DMS53 treated with DMSO at 0.1 percent for 48 hours (cell line): ENCODE results near the gene CMIP.
"Not testable (repeated sequence)": the region's sequence is repeated elsewhere in the genome, so short reads cannot be mapped to it uniquely, and the experiment has no call there.

Source experiments
- DNase-seq: peaks from one replicate; lab custom pipeline; 2025; ENCODE audit not compliant: unreplicated experiment; lab: John Stamatoyannopoulos, UW

CMIP gene

DNA sequence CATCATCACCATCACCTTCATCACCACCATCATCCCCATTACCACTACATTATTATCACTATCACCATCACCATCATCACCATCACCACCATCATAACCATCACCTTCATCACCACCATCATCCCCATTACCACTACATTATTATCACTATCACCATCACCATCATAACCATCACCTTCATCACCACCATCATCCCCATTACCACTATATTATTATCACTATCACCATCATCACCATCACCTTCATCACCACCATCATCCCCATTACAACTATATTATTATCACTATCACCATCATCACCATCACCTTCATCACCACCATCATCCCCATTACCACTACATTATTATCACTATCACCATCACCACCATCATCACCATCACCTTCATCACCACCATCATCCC, 132.7 kb downstream of the CMIP start:
- not testable (repeated sequence) for DNase-seq

- DNase-seq, result no peak
Observed at GRCh38 chr16:81578076-81578475, 133.5 kb downstream of the CMIP start.

DNA sequence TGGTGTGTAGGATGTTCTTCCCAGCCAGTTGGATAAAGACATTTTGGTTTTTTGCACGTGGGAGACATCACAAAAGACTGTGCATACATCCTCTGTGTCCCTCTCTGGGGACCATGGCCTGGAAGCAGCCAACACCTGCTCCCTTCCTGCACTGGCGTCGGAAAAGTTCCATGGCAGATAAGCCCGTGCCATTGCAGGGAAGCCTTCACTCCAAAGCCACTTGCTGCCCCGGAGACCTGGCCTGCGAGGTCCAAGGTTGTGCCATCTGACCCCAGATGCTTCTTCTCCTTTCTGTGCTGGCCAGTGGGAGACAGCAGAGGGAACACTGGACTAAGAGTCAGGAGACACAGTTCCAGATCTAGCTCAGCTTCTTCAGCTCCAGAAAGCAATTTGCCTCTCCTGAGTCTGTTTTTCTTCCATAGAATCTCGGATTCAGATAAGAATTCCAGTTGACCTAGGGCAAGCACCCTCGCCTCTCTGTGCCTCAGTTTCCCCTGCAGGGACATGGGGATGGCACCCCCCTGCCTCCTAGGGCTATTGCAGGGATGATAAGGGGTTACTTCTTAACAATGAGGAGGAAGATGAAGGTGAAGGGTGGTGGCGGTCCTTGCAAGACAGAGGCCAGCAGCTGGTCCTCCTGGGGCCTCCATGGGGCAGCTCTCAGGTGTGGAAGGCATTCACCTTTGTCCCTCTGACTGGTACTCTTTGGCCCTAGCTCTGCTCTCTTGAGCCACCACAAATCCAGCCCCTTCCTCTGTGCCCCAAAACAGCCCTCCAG, 134.2 kb downstream of the CMIP start:
- no peak for DNase-seq

- DNase-seq, result peak; percentile 54
Observed at GRCh38 chr16:81581107-81581506, 136.5 kb downstream of the CMIP start.

DNA sequence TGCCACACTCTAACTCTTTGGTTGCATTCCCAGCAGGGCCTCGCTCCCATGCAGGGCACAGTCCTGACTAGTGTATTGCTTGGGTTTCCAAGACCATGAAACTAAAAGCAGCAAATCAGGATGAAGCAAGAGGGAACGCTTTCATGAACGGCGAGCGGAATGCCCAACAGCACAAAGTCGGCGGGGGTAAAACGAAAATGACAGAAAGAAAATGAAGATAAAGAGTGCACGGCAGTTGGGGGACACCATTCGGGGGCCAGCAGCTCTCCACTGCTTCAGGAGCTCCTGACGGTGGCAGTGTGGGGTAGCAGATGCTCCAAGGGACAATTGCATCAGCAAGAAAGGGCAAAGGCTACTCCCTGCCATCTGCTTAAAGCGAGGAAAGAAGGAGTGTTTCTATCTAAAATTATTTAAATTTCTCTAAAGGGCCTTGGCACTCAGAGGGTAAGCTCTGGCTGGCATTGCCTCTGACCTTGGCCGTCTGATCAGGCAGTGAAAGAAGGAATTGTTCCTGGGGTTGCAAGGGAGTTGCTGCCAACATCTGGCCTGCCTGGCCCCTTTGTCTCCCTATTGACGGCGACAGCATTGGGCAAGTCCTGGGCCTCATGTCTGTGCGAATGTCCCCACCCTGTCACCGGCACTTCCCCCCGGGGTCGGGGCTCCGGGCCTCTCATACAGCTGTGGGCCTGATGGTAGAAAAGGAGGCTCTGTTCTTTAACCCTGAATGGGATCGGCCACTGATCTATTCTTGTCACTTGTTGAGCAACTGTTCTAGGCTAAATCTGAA, 138.2 kb downstream of the CMIP start:
- DNase-seq, result no peak

GRCh38 chr16:81583893-81584631, 139.5 kb downstream of the CMIP start:
- peak; percentile 8 for DNase-seq

DNA sequence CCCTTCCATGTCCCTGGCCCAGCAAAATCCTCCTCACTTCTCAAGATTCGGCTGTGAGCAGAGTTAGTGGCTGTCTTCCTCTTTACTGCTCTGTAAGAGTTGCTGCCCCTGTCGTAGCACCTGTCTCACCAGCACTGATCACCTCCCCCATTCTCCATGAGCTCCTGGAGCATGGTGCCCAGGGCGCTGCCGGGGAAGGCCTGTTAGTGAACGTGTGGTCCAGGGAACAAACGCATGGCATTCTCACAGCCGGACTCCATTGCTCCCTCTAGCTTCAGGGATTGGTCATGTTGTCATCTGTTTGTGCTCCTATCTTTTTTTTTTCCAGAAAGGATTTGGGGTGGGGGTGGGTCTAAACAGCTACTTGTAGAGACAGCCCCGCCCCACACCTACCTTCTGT, 141.2 kb downstream of the CMIP start:
- no peak for DNase-seq

DNA sequence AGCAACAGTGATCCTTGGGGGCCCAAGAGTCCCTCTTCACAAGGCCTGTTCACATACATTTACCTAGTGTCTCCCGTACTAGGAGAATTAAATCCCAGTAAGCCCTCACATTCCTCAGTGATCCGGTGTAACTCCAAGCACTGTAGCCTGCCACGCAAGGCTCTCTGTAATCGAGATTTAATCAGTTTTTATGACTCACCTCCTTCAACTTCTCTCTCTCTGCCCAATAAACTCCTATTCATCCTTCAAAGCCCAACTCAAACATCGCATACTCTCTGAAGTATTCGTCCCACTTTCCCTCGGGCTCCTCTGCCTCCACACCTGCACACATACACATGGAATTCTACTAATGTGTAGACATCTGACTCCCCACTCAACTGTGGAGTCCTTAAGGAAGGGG, 141.8 kb downstream of the CMIP start:
- no peak for DNase-seq

GRCh38 chr16:81586977-81587625, 142.5 kb downstream of the CMIP start:
- DNase-seq, result no peak

DNA sequence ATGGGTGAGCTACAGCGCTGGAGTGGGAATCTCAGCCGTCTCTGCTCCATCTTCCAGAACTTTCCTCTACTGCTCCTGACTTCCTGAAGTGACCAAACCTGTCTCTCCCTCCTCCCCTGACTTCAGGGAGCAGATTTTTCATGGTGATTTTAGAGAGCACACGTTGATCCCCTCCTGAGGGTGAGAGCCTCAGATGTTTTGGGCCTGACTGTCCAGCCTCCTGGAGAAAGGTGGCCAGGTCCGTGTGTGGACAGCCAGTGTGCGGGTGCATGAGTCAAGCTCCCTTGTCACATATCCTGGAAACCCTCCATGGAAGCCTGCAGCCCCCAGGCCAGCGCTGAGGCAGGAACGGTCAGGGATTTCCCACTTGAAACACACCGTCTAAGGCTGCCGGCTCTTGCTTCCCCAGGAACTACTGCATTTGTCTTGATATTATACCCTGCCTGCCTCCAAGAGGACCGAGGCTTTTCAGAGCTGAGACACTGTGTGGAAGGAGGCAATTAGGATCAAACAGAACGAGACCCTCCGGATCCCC, 143.1 kb downstream of the CMIP start:
- no peak for DNase-seq

DNA sequence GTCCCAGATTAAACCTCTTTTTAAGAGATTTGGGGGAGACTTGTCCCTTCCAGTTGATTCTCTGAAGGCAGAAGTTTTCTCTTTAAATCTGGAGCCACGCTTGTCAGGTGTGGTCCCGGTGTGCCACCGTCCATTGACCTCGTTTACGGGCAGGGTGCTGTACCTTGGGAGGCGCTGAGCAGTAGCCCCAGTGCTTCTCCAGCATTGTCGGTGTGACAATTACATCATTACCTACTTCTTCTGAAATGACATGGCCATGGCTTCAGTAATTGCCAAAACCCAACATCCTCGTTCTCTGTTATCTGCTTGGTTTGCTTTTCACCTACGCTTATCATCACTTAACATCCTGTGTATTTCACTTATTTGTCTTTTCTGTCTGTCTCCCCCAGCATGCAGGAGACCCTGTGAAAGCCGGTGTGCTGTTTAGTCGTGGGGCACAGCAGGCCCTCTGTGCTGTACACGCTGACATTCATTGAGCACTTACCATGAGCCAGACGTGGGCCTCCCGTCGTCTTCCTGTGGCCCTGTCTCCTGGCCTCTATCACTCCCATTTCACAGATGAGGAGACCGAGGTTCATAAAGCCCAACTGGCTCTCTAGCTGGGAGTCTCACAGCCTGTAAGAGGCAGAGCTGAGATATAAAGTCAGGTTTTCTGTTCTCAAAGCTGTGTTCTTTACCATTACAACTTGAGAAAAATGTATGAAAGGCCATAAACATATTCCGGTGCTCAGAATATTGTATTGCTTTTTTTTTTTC, 143.9 kb downstream of the CMIP start:
- DNase-seq, result no peak

DNA sequence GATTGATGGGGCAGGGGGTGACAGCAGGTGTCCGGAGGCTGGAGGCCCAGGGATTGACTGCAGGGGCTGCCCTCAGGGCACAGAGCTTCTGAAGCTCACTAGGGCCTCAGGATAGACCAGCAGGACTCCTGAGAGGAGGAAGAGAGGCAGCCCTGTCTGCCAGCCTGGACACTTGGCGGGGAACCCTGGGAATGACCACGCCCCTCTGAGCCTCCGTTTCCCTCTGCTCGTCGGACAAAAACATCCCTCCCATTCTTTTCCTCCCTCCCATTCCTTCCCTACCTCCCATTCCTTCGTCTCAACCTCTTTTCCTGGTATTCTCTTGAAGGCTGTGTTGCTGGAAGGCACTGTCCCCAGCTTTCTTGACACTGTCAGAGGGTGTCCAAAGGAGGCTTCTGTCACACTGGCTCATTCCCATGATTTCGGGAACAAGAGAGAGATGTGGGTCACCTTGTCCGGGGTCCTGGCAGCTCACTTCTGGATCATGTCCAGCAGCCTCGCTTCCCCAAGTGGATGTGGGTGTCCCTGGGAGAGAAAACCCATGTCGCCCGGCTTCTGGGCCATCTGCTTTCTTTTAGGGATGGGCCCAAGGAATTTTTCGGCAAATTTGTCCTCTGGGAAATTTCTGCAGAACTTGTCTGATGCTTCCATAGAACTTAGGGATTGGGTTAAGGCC, 145.5 kb downstream of the CMIP start:
- no peak for DNase-seq

DNA sequence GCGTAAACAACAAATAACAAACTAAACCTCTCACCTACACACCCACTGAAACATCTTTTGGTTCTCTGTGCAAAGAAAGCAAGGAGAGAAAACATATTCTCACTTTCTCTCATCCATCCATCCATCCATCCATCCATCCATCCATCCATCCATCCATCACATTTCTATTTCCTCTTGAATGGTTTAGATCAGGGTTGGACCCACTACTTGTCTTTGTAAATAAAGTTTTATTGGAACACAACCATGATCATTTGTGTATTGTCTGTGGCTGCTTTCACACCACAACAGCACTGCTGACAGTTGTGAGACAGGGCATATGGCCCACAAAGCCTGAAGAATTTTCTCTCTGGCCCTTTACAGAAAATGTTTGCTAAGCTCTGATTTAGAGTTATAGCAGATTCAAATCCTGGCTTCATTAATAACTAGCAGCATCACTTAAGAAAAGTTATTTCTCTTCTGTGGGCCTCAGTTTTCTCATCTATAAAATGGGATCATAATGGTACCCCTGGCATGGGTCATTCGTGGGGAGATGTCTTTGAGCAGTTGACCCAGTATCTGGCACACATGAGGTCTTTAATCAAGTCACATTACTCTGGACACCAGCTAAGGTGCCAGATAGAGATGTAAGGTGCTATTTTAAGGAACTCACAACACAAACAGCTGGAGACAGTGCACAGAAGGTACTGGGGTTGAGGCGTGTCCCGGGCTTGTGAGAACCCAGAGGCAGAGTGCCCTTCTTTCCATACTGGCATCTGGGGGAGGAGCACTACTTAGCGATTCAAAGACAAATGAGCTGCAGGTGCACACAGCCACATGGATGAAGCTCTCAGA, 146.3 kb downstream of the CMIP start:
- DNase-seq, result no peak

DNA sequence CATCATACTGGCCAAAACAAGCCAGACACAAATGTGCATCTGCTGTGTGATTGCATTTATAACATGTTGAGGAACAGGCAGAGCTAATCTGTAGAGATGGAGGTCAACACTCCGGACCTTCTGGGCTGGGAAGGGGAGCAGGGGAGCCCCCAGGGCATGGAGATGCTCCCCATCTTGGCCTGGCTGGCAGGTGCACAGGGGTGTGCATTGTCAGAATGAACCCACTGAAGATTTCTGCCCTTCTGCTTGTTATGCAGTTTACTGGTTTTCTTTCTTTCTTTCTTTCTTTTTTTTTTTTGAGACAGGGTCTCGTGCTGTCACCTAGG, 146.9 kb downstream of the CMIP start:
- no peak for DNase-seq

GRCh38 chr16:81592353-81592866, 147.8 kb downstream of the CMIP start:
- no peak for DNase-seq

DNA sequence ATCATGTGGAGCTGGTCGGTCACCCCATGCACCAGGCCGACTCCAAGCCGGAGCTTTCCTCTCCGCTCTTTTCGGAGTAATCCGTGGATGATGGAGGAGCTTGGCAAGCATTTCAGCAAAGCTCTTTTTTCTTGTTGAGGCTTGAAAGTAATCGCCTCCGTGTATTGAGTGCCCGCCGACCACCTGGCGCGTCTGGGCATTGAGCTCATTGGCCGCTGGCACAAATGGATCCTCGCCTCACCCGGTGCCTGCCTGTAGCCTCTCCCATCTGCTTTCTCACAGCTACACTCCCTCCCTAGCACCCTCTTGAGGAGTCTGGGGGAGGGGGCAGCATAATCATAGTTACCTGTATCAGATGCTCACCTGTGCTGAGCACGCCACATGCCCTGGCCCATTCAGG, 148.9 kb downstream of the CMIP start:
- DNase-seq, result no peak

GRCh38 chr16:81595629-81596292, 151.2 kb downstream of the CMIP start:
- no peak for DNase-seq

- DNase-seq, result no peak
Observed at GRCh38 chr16:81597079-81597658, 152.6 kb downstream of the CMIP start.
